Caco-2 (cell line): ENCODE data around the gene EEF1AKMT1. TPM values are rescaled to one million over a fixed set of nuclear protein-coding genes. Genes with fewer than 3 reads are reported as not detected.
"Not testable (repeated sequence)": the region's sequence is repeated elsewhere in the genome, so short reads cannot be mapped to it uniquely, and the experiment has no call there.

Experiments used
- BruUV-seq: library from RNA; stranded (reverse); fragments of 400-500 nt; replicated peaks from 2 replicates; lab custom pipeline; 2021; lab: Mats Ljungman, UMichigan
- CTCF ChIA-PET: fragments of 300-600 bp; sonication (Branson Sonifier 250); formaldehyde crosslinking; loops from one replicate; lab custom pipeline; 2022; ENCODE audit warnings: antibody characterized with exemption; lab: Charles Lee
- POLR2A ChIA-PET: fragments of 300-600 bp; sonication (Branson Sonifier 250); formaldehyde crosslinking; loops from one replicate; lab custom pipeline; 2022; ENCODE audit warnings: antibody characterized with exemption; lab: Charles Lee
- DNase-seq, 2 experiments: peaks; one replicate each; pipeline versions ENCODE4 v3.0.0 to v3.0.0-alpha.2; 2020 to 2022
- H3K27me3 ChIP-seq: replicated peaks from 2 replicates; pipeline ENCODE4 v1.6.0; 2011; ENCODE audit warnings: low read length; ENCODE audit not compliant: control insufficient read depth, insufficient read depth
- H3K36me3 ChIP-seq: 2 replicates; pipeline ENCODE4 v1.5.1; 2011; ENCODE audit warnings: low read length; ENCODE audit not compliant: control insufficient read depth, insufficient read depth
- H3K4me1 ChIP-seq: fragments of 250-450 bp; sonication (Bioruptor Pico); 2 replicates; pipeline ENCODE4 v1.5.1; 2020; ENCODE audit warnings: mild to moderate bottlenecking
- H3K4me3 ChIP-seq: 2 replicates; pipeline ENCODE4 v1.5.1; 2011; ENCODE audit warnings: low read depth, mild to moderate bottlenecking, control low read depth, low read length
- H3K9me3 ChIP-seq: fragments of 250-450 bp; sonication (Bioruptor Pico); 2 replicates; pipeline ENCODE4 v1.5.1; 2020; ENCODE audit warnings: mild to moderate bottlenecking, moderate library complexity
- H3K27ac Mint-ChIP-seq: one replicate; pipeline ENCODE4 v1.8.0; 2022; ENCODE audit warnings: mixed read lengths; ENCODE audit not compliant: unreplicated experiment
- H3K27me3 Mint-ChIP-seq: one replicate; pipeline ENCODE4 v1.8.0; 2022; ENCODE audit warnings: mixed read lengths; ENCODE audit not compliant: insufficient read depth, unreplicated experiment
- H3K36me3 Mint-ChIP-seq: one replicate; pipeline ENCODE4 v1.8.0; 2022; ENCODE audit warnings: mild to moderate bottlenecking, mixed read lengths; ENCODE audit not compliant: insufficient read depth, unreplicated experiment
- H3K4me1 Mint-ChIP-seq: one replicate; pipeline ENCODE4 v1.8.0; 2022; ENCODE audit warnings: low read depth, mixed read lengths; ENCODE audit not compliant: unreplicated experiment
- H3K4me3 Mint-ChIP-seq: one replicate; pipeline ENCODE4 v1.8.0; 2022; ENCODE audit warnings: mild to moderate bottlenecking, moderate library complexity, mixed read lengths; ENCODE audit not compliant: unreplicated experiment
- H3K9me3 Mint-ChIP-seq: one replicate; pipeline ENCODE4 v1.8.0; 2022; ENCODE audit warnings: mixed read lengths; ENCODE audit not compliant: unreplicated experiment
- CTCF ChIP-seq, 2 experiments: fragments of 200-600 bp in 1 of 2; IDR thresholded peaks; 1 replicate in 1 of 2; 2 replicates in 1 of 2; pipeline versions ENCODE4 v1.5.1 to v1.8.0; 2011 to 2022; ENCODE audit warnings: antibody characterized with exemption in 1 of 2, control low read depth in 1 of 2, inconsistent platforms in 1 of 2, low read depth in 1 of 2, low read length in 1 of 2, mild to moderate bottlenecking in 1 of 2, moderate library complexity in 1 of 2; ENCODE audit not compliant: insufficient read depth in 1 of 2, severe bottlenecking in 1 of 2, unreplicated experiment in 1 of 2
- intact Hi-C: fragments of 100-400 bp; cut with micrococcal nuclease; formaldehyde crosslinking; loops from one replicate; pipeline ENCODE4 v1.10.0; 2022; ENCODE audit not compliant: unreplicated experiment
- total RNA-seq: library from RNA; stranded (reverse); gene quantifications from 2 replicates; pipeline ENCODE4 v1.2.3, GENCODE V29; 2022

EEF1AKMT1 gene
- total RNA-seq, 1 experiment from 2014 or later = 8.6 TPM

DNA sequence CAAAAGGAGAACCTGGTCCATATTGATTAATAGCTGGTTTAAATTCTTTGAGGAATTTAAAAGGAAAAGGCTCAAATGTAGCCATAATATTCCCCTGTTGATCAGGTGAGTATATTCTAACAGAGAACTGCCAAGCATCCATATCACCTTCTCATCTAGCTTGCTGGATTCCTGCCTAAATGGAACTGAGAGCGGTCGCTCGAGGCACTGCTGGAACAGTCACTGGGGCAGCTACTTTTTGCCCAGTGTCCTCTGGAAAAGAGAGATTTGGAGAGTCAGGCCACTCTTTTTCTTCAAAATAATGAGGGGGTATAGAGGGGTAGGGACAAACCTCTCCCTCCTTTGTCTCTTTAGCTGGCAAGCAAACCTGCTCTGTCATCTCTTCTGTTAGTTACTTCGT lies 89.7 kb downstream of the EEF1AKMT1 start:
- Mint-ChIP-seq H3K27ac (no peak overlapping the region), H3K27me3 (no peaks in the 10 kb centered on the region), H3K4me1 (no peaks in the 10 kb centered on the region), H3K4me3 (no peak overlapping the region), H3K36me3 (no peaks in the 10 kb centered on the region), H3K9me3 (no peaks in the 10 kb centered on the region)
- Histone ChIP-seq H3K9me3 (no peaks in the 10 kb centered on the region), H3K4me1 (no peaks in the 10 kb centered on the region), H3K36me3 (no peaks in the 10 kb centered on the region; the same call in 1 of the 2 replicates), H3K4me3 (no peak overlapping the region), H3K27me3 (no peaks in the 10 kb centered on the region)
- intact Hi-C loops = no loop called here
- DNase-seq = no peak
- POLR2A ChIA-PET = no interaction called here
- CTCF ChIA-PET = interaction anchor here (0.6 kb wide), 1 partner anchor 241 kb away, joined by 3 read pairs; no protein-coding TSS in a partner anchor
- BruUV-seq = no TSS peak
- no peak for TF ChIP-seq CTCF (IDR thresholded peaks at IDR 0.05; ENCODE audit: insufficient read depth in 1 of 2, low read depth in 1 of 2, low read length in 1 of 2, severe bottlenecking in 1 of 2, unreplicated experiment in 1 of 2)

DNA sequence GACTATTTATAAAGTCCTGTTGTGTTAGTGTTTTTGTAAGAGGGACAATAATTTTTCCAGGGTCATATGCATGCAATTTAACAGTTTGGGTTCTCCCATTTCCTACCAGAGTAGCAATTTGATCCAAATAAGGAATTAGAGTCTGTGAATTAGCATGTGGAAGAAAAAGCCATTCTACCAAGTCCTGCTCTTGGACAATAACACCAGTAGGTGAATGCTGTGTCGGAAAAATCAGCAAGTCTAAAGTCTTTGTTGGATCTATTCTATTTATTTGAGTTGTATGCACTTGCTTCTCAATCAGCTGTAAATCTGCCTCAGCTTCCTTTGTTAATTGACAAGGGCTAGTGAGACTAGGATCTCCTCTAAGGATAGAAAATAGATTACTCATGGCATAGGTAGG lies 91.7 kb downstream of the EEF1AKMT1 start:
- POLR2A ChIA-PET = no interaction called here
- H3K4me1 Mint-ChIP-seq = no peaks in the 10 kb centered on the region

DNA sequence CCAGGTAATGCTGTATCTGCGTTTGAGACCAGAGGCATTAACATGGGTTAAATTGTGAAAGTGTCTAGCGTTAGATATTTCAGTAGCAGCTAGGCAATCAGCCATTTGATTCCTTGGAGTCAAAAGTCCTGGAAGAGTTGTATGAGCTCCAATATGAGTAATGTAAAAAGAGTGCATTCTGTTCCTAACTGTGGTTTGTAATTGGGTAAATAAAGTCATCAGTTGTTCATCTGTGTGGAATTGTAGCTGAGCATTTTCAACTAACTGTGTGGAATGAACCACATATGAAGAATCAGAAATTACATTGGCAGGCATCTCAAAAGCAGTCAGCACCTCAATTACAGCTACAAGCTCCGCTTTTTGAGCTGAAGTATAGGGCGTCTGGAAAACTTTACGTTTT lies 92.3 kb downstream of the EEF1AKMT1 start:
- H3K4me1 Mint-ChIP-seq, H3K36me3 ChIP-seq, H3K36me3 Mint-ChIP-seq, H3K4me3 Mint-ChIP-seq, BruUV-seq, CTCF ChIA-PET, POLR2A ChIA-PET, H3K27ac Mint-ChIP-seq, intact Hi-C loops, H3K4me3 ChIP-seq, H3K27me3 Mint-ChIP-seq, H3K4me1 ChIP-seq, H3K9me3 Mint-ChIP-seq, H3K27me3 ChIP-seq, H3K9me3 ChIP-seq, DNase-seq: not testable (repeated sequence)

More for the DNA sequence above, 91.7 kb downstream of the EEF1AKMT1 start:
- no peak for DNase-seq
- no peak for TF ChIP-seq CTCF (IDR thresholded peaks at IDR 0.05; ENCODE audit: insufficient read depth in 1 of 2, low read depth in 1 of 2, low read length in 1 of 2, severe bottlenecking in 1 of 2, unreplicated experiment in 1 of 2)
- Mint-ChIP-seq H3K27ac (no peak overlapping the region), H3K36me3 (no peaks in the 10 kb centered on the region), H3K9me3 (no peaks in the 10 kb centered on the region), H3K4me3 (no peak overlapping the region), H3K27me3 (no peaks in the 10 kb centered on the region)
- no peaks in the 10 kb centered on the region; the same call in 1 of the 2 replicates for H3K36me3 ChIP-seq
- H3K4me1 ChIP-seq = no peaks in the 10 kb centered on the region
- no TSS peak for BruUV-seq
- no peak overlapping the region for H3K4me3 ChIP-seq
- H3K27me3 ChIP-seq = no peaks in the 10 kb centered on the region
- H3K9me3 ChIP-seq = no peaks in the 10 kb centered on the region
- CTCF ChIA-PET = no interaction called here
- intact Hi-C loops = no loop called here
